ENCODE data around the gene UTRN. TPM values are rescaled to one million over a fixed set of nuclear protein-coding genes. Genes with fewer than 3 reads are reported as not detected.

Gene UTRN
- total and polyA plus RNA-seq, 7 donors: 9.0 to 143 (median 36.7) TPM

DNA sequence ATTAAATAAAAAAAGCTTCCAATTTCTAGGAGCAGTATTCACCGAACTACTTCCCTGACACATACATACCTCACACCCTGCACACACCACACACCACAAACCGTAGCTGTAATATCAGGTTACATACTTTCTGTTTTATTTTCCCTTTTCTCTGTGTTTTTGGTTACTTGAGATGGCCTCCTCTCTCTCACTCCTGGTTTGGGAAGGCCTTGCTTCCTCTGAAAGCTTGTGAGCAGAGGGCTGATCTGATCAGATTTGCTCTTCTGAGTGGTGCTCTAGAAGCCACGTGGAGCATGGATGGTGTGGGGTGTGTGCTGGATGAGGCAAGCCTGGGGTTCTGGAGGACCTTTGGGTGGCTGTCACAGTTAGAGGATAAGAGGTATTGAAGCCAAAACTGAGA is 20.9 kb downstream of the UTRN start:
- intact Hi-C loops (cut with DNase I): no loop called here
- H3K36me3 ChIP-seq: peaks cover 0 to 12% (median 5%) of the 10 kb centered on the region in 4 donors
- no peak overlapping the region for H3K4me3 ChIP-seq
- no peaks in the 10 kb centered on the region for H3K27me3 ChIP-seq
- no peak for DNase-seq
- H3K9me3 ChIP-seq: no peaks in the 10 kb centered on the region
- 58 to 82% methylated on average over 3 of the region's 3 CpGs for WGBS, 2 donors
- H3K27ac ChIP-seq: no peak overlapping the region
- H3K4me1 ChIP-seq: no peaks in the 10 kb centered on the region
- no peak for TF ChIP-seq POLR2AphosphoS5 (IDR thresholded peaks at IDR 0.05)
- TF ChIP-seq, protein P1, sequence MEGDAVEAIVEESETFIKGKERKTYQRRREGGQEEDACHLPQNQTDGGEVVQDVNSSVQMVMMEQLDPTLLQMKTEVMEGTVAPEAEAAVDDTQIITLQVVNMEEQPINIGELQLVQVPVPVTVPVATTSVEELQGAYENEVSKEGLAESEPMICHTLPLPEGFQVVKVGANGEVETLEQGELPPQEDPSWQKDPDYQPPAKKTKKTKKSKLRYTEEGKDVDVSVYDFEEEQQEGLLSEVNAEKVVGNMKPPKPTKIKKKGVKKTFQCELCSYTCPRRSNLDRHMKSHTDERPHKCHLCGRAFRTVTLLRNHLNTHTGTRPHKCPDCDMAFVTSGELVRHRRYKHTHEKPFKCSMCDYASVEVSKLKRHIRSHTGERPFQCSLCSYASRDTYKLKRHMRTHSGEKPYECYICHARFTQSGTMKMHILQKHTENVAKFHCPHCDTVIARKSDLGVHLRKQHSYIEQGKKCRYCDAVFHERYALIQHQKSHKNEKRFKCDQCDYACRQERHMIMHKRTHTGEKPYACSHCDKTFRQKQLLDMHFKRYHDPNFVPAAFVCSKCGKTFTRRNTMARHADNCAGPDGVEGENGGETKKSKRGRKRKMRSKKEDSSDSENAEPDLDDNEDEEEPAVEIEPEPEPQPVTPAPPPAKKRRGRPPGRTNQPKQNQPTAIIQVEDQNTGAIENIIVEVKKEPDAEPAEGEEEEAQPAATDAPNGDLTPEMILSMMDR (IDR thresholded peaks at IDR 0.05): no peak
- no peak for TF ChIP-seq POLR2A (IDR thresholded peaks at IDR 0.05)
- TF ChIP-seq EP300 (IDR thresholded peaks at IDR 0.05): no peak

DNA sequence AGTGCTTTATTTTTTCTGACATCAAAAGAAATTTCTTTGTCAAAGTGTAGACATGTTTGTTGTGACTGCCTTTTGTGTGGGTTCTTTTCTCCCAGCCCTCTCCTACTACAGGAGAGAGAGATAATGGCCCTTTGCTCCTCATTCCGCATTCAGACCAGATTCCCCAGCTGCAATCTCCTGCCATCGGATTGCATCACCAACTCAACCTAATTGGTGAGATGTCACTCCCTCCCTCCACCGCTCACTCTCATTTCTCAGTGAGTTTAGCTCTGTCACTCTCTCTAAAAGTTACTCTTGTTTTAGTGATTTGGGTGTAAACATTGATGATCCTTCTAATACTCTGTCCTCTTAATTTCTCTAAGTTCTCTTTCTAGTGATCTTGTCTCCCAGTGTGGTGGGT is 22.7 kb downstream of the UTRN start:
- Histone ChIP-seq H3K36me3 (peaks cover 0 to 12% (median 5%) of the 10 kb centered on the region in 4 donors), H3K4me1 (peaks cover 0 to under 1% (median under 1%) of the 10 kb centered on the region in 4 donors), H3K4me3 (no peak overlapping the region), H3K9me3 (no peaks in the 10 kb centered on the region), H3K27me3 (no peaks in the 10 kb centered on the region), H3K27ac (no peak overlapping the region)
- no peak for DNase-seq
- TF ChIP-seq, protein P1 (IDR thresholded peaks at IDR 0.05): no peak
- TF ChIP-seq POLR2A (IDR thresholded peaks at IDR 0.05) (no peak), POLR2AphosphoS5 (IDR thresholded peaks at IDR 0.05) (no peak), EP300 (IDR thresholded peaks at IDR 0.05) (no peak)
- intact Hi-C loops (cut with DNase I): no loop called here
- 85 to 97% methylated on average over 3 of the region's 3 CpGs for WGBS, 2 donors

DNA sequence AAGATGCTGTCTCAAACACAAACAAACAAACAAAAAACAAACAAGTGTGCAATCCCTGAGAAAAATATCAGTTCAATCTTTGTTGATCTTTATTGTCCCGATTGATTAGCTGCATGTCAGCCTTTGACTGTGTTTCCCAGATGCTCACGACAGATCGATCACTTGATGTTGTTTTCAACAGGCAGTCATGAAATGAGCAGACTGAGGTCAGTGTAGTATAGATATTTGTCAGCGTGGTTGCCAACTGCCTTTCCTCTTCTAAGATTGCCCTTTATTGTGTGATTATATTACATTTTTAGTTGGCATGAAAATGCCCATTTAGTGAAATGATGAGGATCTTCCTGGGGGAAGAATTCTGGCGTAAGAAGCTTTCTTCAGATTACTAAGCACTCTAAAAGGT is 25.6 kb downstream of the UTRN start:
- no peak for TF ChIP-seq POLR2A (IDR thresholded peaks at IDR 0.05)
- no peak for TF ChIP-seq EP300 (IDR thresholded peaks at IDR 0.05)
- no peak for TF ChIP-seq POLR2AphosphoS5 (IDR thresholded peaks at IDR 0.05)
- TF ChIP-seq, protein P1 (IDR thresholded peaks at IDR 0.05): no peak

DNA sequence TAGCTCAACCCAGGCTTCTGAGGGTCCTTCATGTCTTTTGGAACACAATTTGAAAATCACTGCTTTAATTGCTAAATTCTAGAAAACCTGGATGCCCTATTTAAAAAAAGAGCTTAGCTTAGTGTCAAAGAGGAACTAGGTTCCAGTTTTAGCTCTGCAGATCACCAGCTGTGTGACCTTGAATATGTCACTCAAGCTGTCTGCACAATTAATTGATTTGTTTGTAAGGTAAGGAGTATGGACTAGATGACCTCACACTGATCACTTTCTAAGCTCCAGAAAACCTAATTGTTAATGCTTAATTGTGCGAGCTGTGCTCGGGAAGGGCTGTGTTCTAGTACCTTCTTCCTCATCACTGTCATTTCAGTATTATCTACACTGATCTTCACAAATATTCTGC is 26.2 kb downstream of the UTRN start:
- Histone ChIP-seq H3K27me3 (no peaks in the 10 kb centered on the region), H3K27ac (no peak overlapping the region), H3K4me3 (no peak overlapping the region), H3K36me3 (peaks cover 0 to 12% (median 5%) of the 10 kb centered on the region in 4 donors), H3K4me1 (peaks cover 0 to 28% (median 25%) of the 10 kb centered on the region in 4 donors), H3K9me3 (no peaks in the 10 kb centered on the region)
- TF ChIP-seq EP300 (IDR thresholded peaks at IDR 0.05): no peak
- TF ChIP-seq, protein P1 (IDR thresholded peaks at IDR 0.05): no peak
- TF ChIP-seq POLR2A (IDR thresholded peaks at IDR 0.05): no peak
- TF ChIP-seq POLR2AphosphoS5 (IDR thresholded peaks at IDR 0.05): no peak
- no peak for DNase-seq
- intact Hi-C loops (cut with DNase I): no loop called here
- 93 to 97% methylated on average over 2 of the region's 2 CpGs for WGBS, 2 donors

More for the DNA sequence above, 25.6 kb downstream of the UTRN start:
- Histone ChIP-seq H3K27ac (no peak overlapping the region), H3K27me3 (no peaks in the 10 kb centered on the region), H3K36me3 (peaks cover 0 to 12% (median 5%) of the 10 kb centered on the region in 4 donors), H3K4me3 (no peak overlapping the region), H3K4me1 (peaks cover 0 to 28% (median 25%) of the 10 kb centered on the region in 4 donors), H3K9me3 (no peaks in the 10 kb centered on the region)
- intact Hi-C loops (cut with DNase I): no loop called here
- 84 to 87% methylated on average over 5 of the region's 5 CpGs for WGBS, 2 donors
- DNase-seq: no peak

DNA sequence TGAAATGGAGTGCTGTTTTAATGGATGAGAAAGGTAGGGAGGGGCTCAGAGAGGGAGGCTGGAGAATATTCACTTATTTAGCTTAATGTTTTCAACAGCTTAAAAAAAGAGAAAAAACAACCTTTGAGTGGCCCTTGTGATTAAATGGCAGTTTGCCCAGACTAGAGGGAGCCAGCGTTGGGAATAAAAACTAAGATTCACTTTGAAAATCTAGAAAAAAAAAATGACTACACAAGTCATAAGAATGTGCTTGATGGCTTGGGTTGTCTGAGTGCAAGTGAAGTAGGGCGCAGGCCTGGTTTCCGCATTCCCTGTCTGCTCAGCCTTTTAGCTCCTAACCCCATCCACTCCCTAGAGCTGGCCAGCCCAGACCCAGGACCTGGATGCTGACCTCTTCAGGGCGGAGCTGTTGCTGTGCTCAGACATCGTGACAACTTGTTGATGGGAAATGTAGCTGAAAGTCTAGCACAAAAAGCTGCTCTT is 28.9 kb downstream of the UTRN start:
- no peaks in the 10 kb centered on the region for H3K9me3 ChIP-seq
- no peaks in the 10 kb centered on the region for H3K27me3 ChIP-seq
- peak overlapping the region in 3 of 4 donors; percentile 3 to 38 (median 37) for H3K27ac ChIP-seq
- peak; percentile 80 for DNase-seq
- H3K4me1 ChIP-seq: peaks cover 0 to 28% (median 25%) of the 10 kb centered on the region in 4 donors
- H3K36me3 ChIP-seq: peaks cover 0 to 8% (median 1%) of the 10 kb centered on the region in 4 donors
- WGBS, 2 donors: 75 to 77% methylated on average over 5 of the region's 5 CpGs
- intact Hi-C loops (cut with DNase I): no loop called here
- TF ChIP-seq POLR2AphosphoS5 (IDR thresholded peaks at IDR 0.05) (peak in 1 of 4 donors; percentile 24), POLR2A (IDR thresholded peaks at IDR 0.05) (no peak)
- H3K4me3 ChIP-seq: no peak overlapping the region

All from sigmoid colon (tissue), 7 donors.